IPS DF 6.9 (cell line): ENCODE results near the gene ATP4B.

Experiments used
- DNase-seq: peaks from one replicate; pipeline ENCODE4 v3.0.0-alpha.2; 2013; ENCODE audit warnings: low read depth, low spot score
- H3K27ac ChIP-seq: one replicate; pipeline ENCODE4 v1.5.1; 2013; ENCODE audit warnings: low read length, control low read depth
- H3K27me3 ChIP-seq: 2 replicates; pipeline ENCODE4 v1.6.1; 2013; ENCODE audit warnings: mild to moderate bottlenecking, low read length; ENCODE audit not compliant: control insufficient read depth, insufficient read depth
- H3K36me3 ChIP-seq: 2 replicates; pipeline ENCODE4 v1.6.1; 2013; ENCODE audit warnings: low read length; ENCODE audit not compliant: control insufficient read depth, insufficient read depth
- H3K4me1 ChIP-seq: 2 replicates; pipeline ENCODE4 v1.6.1; 2013; ENCODE audit warnings: low read length; ENCODE audit not compliant: control insufficient read depth, insufficient read depth
- H3K4me3 ChIP-seq: 2 replicates; pipeline ENCODE4 v1.5.1; 2013; ENCODE audit warnings: mild to moderate bottlenecking, low read length
- H3K9me3 ChIP-seq: 2 replicates; pipeline ENCODE4 v1.6.1; 2013; ENCODE audit warnings: low read length, inconsistent platforms; ENCODE audit not compliant: control insufficient read depth, insufficient read depth
- WGBS: extraction: QIAGEN DNeasy Blood & Tissue Kit; methylation state at CpG from one replicate; pipeline ENCODE4 v1.1.7; 2013; ENCODE audit warnings: mixed read lengths, missing lambda C conversion rate; ENCODE audit not compliant: insufficient read length, insufficient coverage; 5-methylcytosine and 5-hydroxymethylcytosine counted together

The ATP4B gene

GRCh38 chr13:113666329-113666670, 8.3 kb upstream of the ATP4B start:
- no CpG with 5 or more reads among the region's 2 CpGs for WGBS
- DNase-seq = no peak
- H3K9me3 ChIP-seq = no peaks in the 10 kb centered on the region
- H3K4me3 ChIP-seq = no peak overlapping the region
- no peak overlapping the region for H3K27ac ChIP-seq
- no peaks in the 10 kb centered on the region for H3K4me1 ChIP-seq
- H3K27me3 ChIP-seq = no peaks in the 10 kb centered on the region
- H3K36me3 ChIP-seq = no peaks in the 10 kb centered on the region

GRCh38 chr13:113665597-113666328, 7.8 kb upstream of the ATP4B start:
- Histone ChIP-seq H3K9me3 (no peaks in the 10 kb centered on the region), H3K4me3 (no peak overlapping the region), H3K4me1 (no peaks in the 10 kb centered on the region), H3K27ac (no peak overlapping the region), H3K36me3 (no peaks in the 10 kb centered on the region), H3K27me3 (no peaks in the 10 kb centered on the region)
- no peak for DNase-seq
- no CpG with 5 or more reads among the region's 3 CpGs for WGBS

GRCh38 chr13:113664751-113665596, 7.0 kb upstream of the ATP4B start:
- no peak for DNase-seq
- H3K36me3 ChIP-seq = no peaks in the 10 kb centered on the region
- no peak overlapping the region for H3K4me3 ChIP-seq
- H3K27me3 ChIP-seq = no peaks in the 10 kb centered on the region
- H3K4me1 ChIP-seq = no peaks in the 10 kb centered on the region
- no peak overlapping the region for H3K27ac ChIP-seq
- H3K9me3 ChIP-seq = no peaks in the 10 kb centered on the region
- no CpG with 5 or more reads among the region's 21 CpGs for WGBS

GRCh38 chr13:113663934-113664333, 5.9 kb upstream of the ATP4B start:
- WGBS = no CpG with 5 or more reads among the region's 15 CpGs
- DNase-seq = no peak
- H3K27ac ChIP-seq = no peak overlapping the region

GRCh38 chr13:113661509-113661908, 3.5 kb upstream of the ATP4B start:
- no CpG with 5 or more reads among the region's 2 CpGs for WGBS
- no peak for DNase-seq
- no peaks in the 10 kb centered on the region; the same call in 1 of the 2 replicates for H3K4me1 ChIP-seq
- no peaks in the 10 kb centered on the region for H3K9me3 ChIP-seq
- no peaks in the 10 kb centered on the region for H3K36me3 ChIP-seq
- H3K27me3 ChIP-seq = no peaks in the 10 kb centered on the region
- no peak overlapping the region for H3K27ac ChIP-seq
- H3K4me3 ChIP-seq = no peak overlapping the region

More at GRCh38 chr13:113663934-113664333, 5.9 kb upstream of the ATP4B start:
- no peak overlapping the region for H3K4me3 ChIP-seq
- H3K27me3 ChIP-seq = no peaks in the 10 kb centered on the region
- no peaks in the 10 kb centered on the region for H3K4me1 ChIP-seq
- no peaks in the 10 kb centered on the region for H3K9me3 ChIP-seq
- H3K36me3 ChIP-seq = no peaks in the 10 kb centered on the region

- Histone ChIP-seq H3K36me3 (no peaks in the 10 kb centered on the region), H3K27me3 (no peaks in the 10 kb centered on the region), H3K4me1 (no peaks in the 10 kb centered on the region; the same call in 1 of the 2 replicates), H3K4me3 (no peak overlapping the region), H3K27ac (no peak overlapping the region), H3K9me3 (no peaks in the 10 kb centered on the region)
- no CpG with 5 or more reads among the region's 3 CpGs for WGBS
- no peak for DNase-seq
Measured at GRCh38 chr13:113660066-113660465, 2.1 kb upstream of the ATP4B start.

- Histone ChIP-seq H3K4me3 (no peak overlapping the region), H3K27ac (no peak overlapping the region), H3K36me3 (no peaks in the 10 kb centered on the region), H3K4me1 (no peaks in the 10 kb centered on the region; the same call in 1 of the 2 replicates), H3K27me3 (no peaks in the 10 kb centered on the region), H3K9me3 (no peaks in the 10 kb centered on the region)
- WGBS = no CpG with 5 or more reads among the region's 8 CpGs
- no peak for DNase-seq
Measured at GRCh38 chr13:113659337-113659736, 1.3 kb upstream of the ATP4B start.

- H3K4me1 ChIP-seq = no peaks in the 10 kb centered on the region; the same call in 1 of the 2 replicates
- no peak overlapping the region for H3K27ac ChIP-seq
- DNase-seq = no peak
- no peaks in the 10 kb centered on the region for H3K9me3 ChIP-seq
- no peaks in the 10 kb centered on the region for H3K36me3 ChIP-seq
- H3K27me3 ChIP-seq = no peaks in the 10 kb centered on the region
- H3K4me3 ChIP-seq = no peak overlapping the region
- WGBS = no CpG with 5 or more reads among the region's 14 CpGs
Measured at GRCh38 chr13:113658836-113659235, 838 bp upstream of the ATP4B start.

- Histone ChIP-seq H3K27me3 (no peaks in the 10 kb centered on the region), H3K36me3 (no peaks in the 10 kb centered on the region), H3K27ac (no peak overlapping the region), H3K4me3 (no peak overlapping the region), H3K9me3 (no peaks in the 10 kb centered on the region), H3K4me1 (no peaks in the 10 kb centered on the region; the same call in 1 of the 2 replicates)
- WGBS = no CpG with 5 or more reads among the region's 42 CpGs
- no peak for DNase-seq
Measured at GRCh38 chr13:113656831-113657671, 947 bp downstream of the ATP4B start.

GRCh38 chr13:113656003-113656588, 1.9 kb downstream of the ATP4B start:
- Histone ChIP-seq H3K27me3 (no peaks in the 10 kb centered on the region), H3K4me1 (no peaks in the 10 kb centered on the region; the same call in 1 of the 2 replicates), H3K36me3 (no peaks in the 10 kb centered on the region), H3K27ac (no peak overlapping the region), H3K9me3 (no peaks in the 10 kb centered on the region), H3K4me3 (no peak overlapping the region)
- no CpG with 5 or more reads among the region's 25 CpGs for WGBS
- no peak for DNase-seq
